ENCODE measurements around the gene ANLN. TPM values are rescaled to one million over a fixed set of nuclear protein-coding genes. Genes with fewer than 3 reads are reported as not detected.

ANLN gene
- total and polyA plus RNA-seq, 12 donors: 0.20 to 25.5 (median 2.4) TPM

GRCh38 chr7:36366718-36367560 lies 22.7 kb upstream of the ANLN start:
- no peaks in the 10 kb centered on the region for H3K9me3 ChIP-seq (replicated peaks in 1 of 3)
- H3K4me3 ChIP-seq: peak overlapping the region; percentile 58 to 98 (median 82)
- peak; percentile 70 to 96 (median 82) for TF ChIP-seq CTCF (IDR thresholded peaks at IDR 0.05)
- peak; percentile 37 to 80 for TF ChIP-seq POLR2A (IDR thresholded peaks at IDR 0.05)
- DNase-seq: peak; percentile 88 to 95 (median 92)
- H3K27me3 ChIP-seq: no peaks in the 10 kb centered on the region
- whole genome bisulfite sequencing, 4 donors: 0 to 2% (median 1%) methylated on average over 18 to 96 of the region's 96 CpGs
- intact Hi-C loops (cut with DNase I): no loop called here
- H3K36me3 ChIP-seq (replicated peaks in 1 of 2): no peaks in the 10 kb centered on the region
- no peaks in the 10 kb centered on the region for H3K4me1 ChIP-seq (replicated peaks in 1 of 2)
- H3K27ac ChIP-seq: peak overlapping the region; percentile 40 to 92 (median 83)

- peak overlapping the region in 3 of 5 donors; percentile 83 to 92 (median 88) for H3K27ac ChIP-seq
- intact Hi-C loops (cut with DNase I): no loop called here
- WGBS, 4 donors: 67 to 72% (median 70%) methylated on average over 16 of the region's 16 CpGs
These were observed 22.0 kb upstream of the ANLN start for GRCh38 chr7:36367561-36368077.

GRCh38 chr7:36368496-36368895 lies 21.2 kb upstream of the ANLN start:
- DNase-seq: no peak
- TF ChIP-seq POLR2A (IDR thresholded peaks at IDR 0.05) (no peak), CTCF (IDR thresholded peaks at IDR 0.05) (no peak)
- H3K9me3 ChIP-seq (replicated peaks in 1 of 3): no peaks in the 10 kb centered on the region
- 67 to 73% (median 71%) methylated on average over 3 of the region's 3 CpGs for WGBS, 4 donors
- H3K27ac ChIP-seq: no peak overlapping the region
- no peaks in the 10 kb centered on the region for H3K36me3 ChIP-seq (replicated peaks in 1 of 2)
- H3K4me1 ChIP-seq (replicated peaks in 1 of 2): no peaks in the 10 kb centered on the region
- no peak overlapping the region for H3K4me3 ChIP-seq
- intact Hi-C loops (cut with DNase I): no loop called here
- H3K27me3 ChIP-seq: no peaks in the 10 kb centered on the region

More at GRCh38 chr7:36367561-36368077, 22.0 kb upstream of the ANLN start:
- H3K36me3 ChIP-seq (replicated peaks in 1 of 2): no peaks in the 10 kb centered on the region
- peak in 2 of 7 donors; percentile 13 to 27 for DNase-seq
- H3K4me3 ChIP-seq: peak overlapping the region in 3 of 4 donors; percentile 71 to 98 (median 93)
- no peaks in the 10 kb centered on the region for H3K4me1 ChIP-seq (replicated peaks in 1 of 2)
- H3K27me3 ChIP-seq: no peaks in the 10 kb centered on the region
- no peaks in the 10 kb centered on the region for H3K9me3 ChIP-seq (replicated peaks in 1 of 3)
- no peak for TF ChIP-seq POLR2A (IDR thresholded peaks at IDR 0.05)
- TF ChIP-seq CTCF (IDR thresholded peaks at IDR 0.05): no peak

- H3K36me3 ChIP-seq (replicated peaks in 1 of 2): no peaks in the 10 kb centered on the region
- H3K27ac ChIP-seq: no peak overlapping the region
- intact Hi-C loops (cut with DNase I): no loop called here
- WGBS, 4 donors: 85 to 100% (median 90%) methylated on average over 1 of the region's 1 CpG
- no peaks in the 10 kb centered on the region for H3K9me3 ChIP-seq (replicated peaks in 1 of 3)
- TF ChIP-seq CTCF (IDR thresholded peaks at IDR 0.05): no peak
- TF ChIP-seq POLR2A (IDR thresholded peaks at IDR 0.05): no peak
- H3K4me3 ChIP-seq: no peak overlapping the region
- no peaks in the 10 kb centered on the region for H3K4me1 ChIP-seq (replicated peaks in 1 of 2)
- no peak for DNase-seq
- no peaks in the 10 kb centered on the region for H3K27me3 ChIP-seq
These were observed 20.5 kb upstream of the ANLN start for GRCh38 chr7:36369171-36369570.
